Measurements from ENCODE around the gene NLK.

DNA sequence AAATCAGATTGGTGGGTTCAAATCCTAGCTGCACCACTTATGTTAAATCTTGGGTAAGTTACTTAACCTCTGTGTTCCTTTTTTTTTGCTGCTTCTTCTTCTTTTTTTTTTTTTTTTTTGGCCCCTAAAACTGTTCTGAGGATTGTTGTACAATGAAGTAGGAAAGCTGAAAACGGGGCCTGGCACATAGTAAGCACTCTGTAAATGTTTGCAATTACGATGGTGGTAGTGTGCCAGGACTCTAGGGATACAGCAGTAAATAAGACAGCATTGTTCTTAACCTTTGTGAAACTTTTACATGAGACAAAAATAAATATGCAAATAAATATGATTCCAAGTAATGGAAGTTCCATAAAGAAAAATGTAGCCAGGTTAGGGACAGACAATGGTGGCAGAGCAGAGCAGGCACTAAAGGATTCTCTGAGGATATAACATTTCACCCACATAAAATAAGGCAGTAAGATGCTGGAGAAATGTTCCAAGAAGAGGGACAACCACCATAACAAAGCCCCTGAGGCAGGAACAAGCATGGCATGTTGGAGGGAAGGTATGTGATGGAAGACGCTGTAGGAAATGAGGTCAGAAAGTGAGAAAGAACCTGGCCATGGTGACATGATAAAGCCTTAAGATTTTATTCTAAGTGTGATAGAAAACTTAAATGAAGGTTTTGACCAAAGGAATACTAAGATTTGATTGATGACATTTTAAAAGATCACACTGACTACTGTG lies 127.3 kb downstream of the NLK start:
- TF ChIP-seq, protein P1, sequence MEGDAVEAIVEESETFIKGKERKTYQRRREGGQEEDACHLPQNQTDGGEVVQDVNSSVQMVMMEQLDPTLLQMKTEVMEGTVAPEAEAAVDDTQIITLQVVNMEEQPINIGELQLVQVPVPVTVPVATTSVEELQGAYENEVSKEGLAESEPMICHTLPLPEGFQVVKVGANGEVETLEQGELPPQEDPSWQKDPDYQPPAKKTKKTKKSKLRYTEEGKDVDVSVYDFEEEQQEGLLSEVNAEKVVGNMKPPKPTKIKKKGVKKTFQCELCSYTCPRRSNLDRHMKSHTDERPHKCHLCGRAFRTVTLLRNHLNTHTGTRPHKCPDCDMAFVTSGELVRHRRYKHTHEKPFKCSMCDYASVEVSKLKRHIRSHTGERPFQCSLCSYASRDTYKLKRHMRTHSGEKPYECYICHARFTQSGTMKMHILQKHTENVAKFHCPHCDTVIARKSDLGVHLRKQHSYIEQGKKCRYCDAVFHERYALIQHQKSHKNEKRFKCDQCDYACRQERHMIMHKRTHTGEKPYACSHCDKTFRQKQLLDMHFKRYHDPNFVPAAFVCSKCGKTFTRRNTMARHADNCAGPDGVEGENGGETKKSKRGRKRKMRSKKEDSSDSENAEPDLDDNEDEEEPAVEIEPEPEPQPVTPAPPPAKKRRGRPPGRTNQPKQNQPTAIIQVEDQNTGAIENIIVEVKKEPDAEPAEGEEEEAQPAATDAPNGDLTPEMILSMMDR (conservative IDR thresholded peaks at IDR 0.05 in 1 of 2, IDR thresholded peaks at IDR 0.05 in 1 of 2; ENCODE audit: extremely low read depth in 1 of 2, insufficient read depth in 1 of 2, low read depth in 1 of 2, low read length in 2 of 2): no peak
- TF ChIP-seq EZH2 (IDR thresholded peaks at IDR 0.05; ENCODE audit: borderline replicate concordance, low read length): no peak

All from mammary epithelial cell (primary cell).